ENCODE measurements around the gene CHD9NB. TPM values are rescaled to one million over a fixed set of nuclear protein-coding genes. Genes with fewer than 3 reads are reported as not detected.

CHD9NB gene
- total RNA-seq, 1 experiment from 2014 or later, result 4.2 TPM

DNA sequence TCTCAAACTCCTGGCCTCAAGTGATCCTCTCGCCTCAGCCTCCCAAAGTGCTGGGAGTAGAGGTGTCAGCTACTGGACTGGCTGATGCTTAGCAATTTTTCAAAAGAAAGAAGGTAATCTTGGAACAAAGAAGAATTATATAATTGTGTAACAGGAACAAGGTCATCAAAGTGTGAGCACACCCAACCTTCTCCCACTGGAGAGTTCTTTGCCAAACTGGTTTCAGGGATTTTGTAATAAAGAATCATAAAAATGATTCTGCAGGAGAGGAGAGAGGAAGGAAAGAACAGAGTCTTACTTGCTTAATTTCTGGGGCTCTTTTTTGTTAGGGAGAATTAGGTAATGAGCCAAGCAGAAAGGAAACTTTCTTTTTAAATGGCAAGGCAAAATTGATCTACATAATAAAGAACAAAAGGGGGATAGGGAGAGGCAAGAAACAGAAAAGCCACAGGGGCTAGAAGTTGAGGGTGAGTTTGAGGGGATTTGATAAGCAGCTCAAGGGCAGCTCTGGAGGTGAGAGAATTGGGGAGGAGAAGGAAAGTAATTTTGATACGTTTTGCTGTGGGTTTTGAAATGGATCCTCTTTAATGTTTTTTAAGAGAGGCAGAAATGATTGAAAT lies 21.3 kb downstream of the CHD9NB start:
- DNase-seq (ENCODE audit: low read depth), result no peak

DNA sequence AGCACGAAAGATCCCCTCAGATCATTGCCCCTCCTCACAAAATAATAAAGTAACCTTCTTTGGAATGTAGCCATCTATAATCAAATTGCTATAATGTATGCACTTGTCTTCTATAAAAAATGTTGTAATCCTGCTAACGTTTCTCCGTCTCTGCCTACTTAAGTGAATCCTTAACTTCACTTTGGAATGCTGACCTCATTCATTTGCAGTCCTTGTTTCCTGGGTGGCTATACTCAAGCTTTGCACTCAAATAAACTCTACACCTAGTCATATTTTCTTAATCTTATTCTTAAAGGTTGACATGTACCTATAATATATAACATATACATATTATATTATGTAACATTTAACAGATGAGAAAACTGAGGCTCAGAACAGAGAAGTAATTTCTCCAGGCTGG lies 22.7 kb downstream of the CHD9NB start:
- no peak for DNase-seq (ENCODE audit: low read depth)

DNA sequence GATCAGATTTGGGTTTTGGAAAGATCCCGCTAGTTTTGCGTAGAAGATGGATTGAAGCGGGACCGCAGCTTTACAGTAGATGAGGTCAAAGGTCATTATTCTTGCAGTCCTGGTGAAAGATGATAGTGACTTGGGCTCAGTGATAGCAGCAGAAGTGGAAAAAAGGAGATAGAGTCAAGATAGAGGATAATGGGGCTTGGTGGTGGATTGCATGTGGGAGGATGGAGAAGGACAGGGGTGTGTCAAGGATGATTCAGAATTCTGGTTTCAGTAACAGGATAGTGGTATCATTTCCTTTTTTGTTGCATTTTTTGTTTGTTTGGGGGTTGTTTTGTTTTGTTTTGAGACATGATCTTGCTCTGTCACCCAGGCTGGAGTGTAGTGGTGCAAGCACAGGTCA lies 28.7 kb downstream of the CHD9NB start:
- DNase-seq (ENCODE audit: low read depth), result no peak

DNA sequence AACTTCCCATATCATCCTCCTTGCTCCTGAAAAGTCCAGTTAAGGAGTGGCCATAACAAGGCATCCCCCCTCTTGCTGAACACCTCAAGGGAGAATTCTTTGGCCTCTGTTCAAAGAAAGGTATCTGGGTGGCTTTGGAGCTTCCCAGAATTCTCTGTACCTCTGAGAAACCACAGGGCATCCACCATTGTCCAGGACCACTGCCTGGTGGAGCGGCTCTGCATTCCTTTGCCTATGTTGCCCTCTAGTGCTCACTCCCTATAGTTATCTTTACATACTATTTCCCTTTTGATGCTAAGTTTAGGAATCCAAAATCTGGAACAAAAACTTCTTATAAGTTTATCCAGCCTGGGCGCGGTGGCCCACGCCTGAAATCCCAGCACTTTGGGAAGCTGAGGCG lies 30.3 kb downstream of the CHD9NB start:
- DNase-seq (ENCODE audit: low read depth), result peak; percentile 47

DNA sequence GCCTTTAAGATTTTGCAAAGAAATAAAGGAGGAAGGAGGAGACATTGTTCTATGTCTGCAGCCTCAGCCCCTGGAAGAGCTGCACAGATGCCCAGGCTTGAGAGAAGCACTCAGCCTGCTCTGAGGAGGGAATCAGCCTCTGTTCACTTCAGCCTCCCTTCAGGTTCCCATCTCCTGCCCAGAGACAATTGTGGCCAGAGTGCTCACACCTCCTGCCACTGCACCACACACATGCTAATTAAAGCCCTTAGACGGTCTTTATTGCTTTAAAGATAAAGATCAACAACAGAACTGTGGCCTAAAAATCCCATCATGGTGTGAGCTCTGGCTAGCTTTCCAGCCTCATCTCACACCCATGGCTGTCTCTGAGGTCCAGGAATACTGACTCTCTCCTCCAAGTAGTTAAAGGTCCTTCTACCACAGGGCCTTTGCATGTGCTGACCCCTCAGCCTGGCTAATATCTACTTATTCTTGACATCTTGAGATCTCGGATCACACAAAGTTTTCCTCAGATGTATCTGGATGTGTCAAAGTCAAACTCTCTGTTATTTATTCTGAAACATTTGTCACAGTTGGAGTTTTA lies 33.8 kb downstream of the CHD9NB start:
- no peak for DNase-seq (ENCODE audit: low read depth)

DNA sequence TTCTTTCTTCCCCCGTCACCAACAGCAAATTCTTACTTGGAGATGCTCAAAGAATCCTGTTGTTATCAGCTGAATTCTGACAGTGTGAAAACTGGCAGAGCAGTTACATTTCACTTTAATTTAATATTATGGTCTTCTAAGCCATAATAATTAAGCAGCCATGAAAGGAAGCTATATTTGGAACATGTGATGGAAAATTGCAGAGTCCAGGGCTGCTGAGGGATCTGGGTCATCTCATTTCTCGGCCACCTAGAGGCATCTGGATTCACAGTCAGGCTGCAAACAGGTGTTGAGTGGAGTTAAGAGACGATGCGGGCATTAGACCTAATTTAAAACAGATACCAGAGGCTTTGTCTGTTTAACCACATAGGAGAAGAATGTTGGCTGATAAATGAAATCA lies 38.4 kb downstream of the CHD9NB start:
- DNase-seq (ENCODE audit: low read depth), result no peak

DNA sequence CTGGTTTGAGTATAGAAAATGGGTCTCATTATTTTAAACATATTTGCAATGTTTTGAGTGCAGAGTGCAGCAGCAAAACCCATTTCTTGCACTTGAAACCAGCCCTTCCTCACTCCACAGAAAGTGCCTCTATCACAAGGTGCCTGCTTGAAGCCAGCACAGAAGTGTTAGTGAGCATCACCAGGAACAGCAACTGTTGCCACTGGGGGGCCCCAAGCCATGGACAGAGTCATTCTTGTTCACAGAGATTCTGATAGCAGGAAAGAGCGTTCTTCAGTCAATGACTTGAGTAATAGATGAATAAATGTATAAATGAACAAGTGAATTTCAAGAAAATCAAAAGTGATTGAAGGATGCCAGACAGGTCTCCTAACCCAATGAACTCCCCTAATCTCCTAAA lies 45.6 kb downstream of the CHD9NB start:
- DNase-seq (ENCODE audit: low read depth), result no peak

DNA sequence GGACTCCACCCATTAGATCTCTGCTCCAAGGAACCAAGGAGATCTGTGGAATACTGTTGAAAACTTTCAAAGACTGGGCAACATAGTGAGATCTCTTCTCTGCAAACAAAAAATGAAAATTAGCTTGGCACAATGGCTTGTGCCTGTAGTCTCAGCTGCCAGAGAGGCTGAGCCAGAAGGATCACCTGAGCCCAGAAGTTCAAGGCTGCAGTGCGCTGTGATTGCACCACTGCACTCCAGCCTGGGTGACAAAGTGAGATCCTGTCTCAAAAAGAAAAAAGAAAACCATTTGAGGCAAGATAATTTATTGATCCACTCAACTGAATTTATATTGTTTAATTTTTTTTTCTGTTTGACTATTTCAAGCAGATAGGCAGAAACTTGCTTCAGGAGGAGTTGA lies 54.8 kb downstream of the CHD9NB start:
- no peak for DNase-seq (ENCODE audit: low read depth)

DNA sequence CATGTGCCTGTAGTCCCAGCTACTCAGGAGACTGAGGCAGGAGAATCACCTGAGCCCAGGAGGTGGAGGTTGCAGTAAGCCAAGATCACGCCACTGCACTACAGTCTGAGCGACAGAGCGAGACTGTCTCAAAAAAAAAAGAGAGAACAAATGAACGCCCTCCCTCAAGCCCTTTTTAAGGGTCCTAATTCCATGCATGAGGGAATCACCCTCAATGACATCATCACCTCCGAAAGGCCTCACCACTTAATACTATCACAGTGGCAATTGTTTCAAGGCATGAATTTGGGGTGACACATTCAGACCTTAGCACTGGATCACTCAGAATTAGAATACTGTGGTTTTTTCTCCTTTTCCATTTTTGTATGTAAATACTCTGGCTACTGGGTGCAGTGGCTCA lies 57.8 kb downstream of the CHD9NB start:
- no peak for DNase-seq (ENCODE audit: low read depth)

DNA sequence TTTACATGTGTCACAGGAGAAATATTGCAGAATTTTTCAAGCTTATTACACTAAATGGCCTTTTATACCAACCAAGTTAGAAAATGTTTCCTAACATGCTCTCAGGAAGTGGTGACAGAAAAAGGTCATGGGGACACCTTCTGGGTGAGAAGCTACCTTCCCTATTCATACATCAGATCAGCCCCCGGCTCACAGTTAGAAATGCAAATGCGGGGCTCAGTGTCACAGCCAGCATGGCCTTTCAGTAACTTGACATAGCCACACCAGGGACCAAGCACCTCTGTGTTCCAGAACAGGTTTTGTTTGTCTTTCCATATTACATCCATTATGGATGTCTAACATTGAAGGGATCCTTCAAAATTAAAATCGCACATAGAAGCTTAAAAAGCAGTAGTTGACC lies 59.5 kb downstream of the CHD9NB start:
- DNase-seq (ENCODE audit: low read depth), result no peak

DNA sequence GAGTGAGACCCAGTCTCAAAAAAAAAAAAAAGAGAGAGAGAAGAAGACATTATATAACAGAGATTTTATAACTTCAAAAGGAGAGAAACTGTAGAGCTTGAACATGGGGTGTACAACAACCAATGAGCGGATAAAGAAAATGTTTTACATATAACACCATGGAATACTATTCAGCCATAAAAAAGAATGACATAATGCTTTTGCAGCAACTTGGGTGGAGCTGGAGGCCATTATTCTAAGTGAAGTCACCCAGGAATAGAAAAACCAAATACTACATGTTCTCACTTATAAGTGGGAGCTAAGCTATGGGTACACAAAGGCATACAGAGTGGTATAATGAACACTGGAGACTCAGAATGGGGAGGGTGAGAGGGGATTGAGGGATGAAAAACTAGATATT lies 61.1 kb downstream of the CHD9NB start:
- no peak for DNase-seq (ENCODE audit: low read depth)

Other genes starting within 250 kb of the CHD9NB start
- gene CHD9, start 2.1 kb upstream of the CHD9NB start, total RNA-seq (2014; rRNA removed; shearing (Covaris generic)), result 14.6 and 20.5 TPM in 2 replicates

Measured in HT1080 (cell line).